GM19395 (cell line): ENCODE results near the gene PIF1.

Experiments
- ATAC-seq: cut with Tn5 transposase; IDR thresholded peaks from one replicate; pipeline ENCODE4 v1.9.1; 2021; ENCODE audit warnings: mild to moderate bottlenecking, moderate library complexity; ENCODE audit not compliant: unreplicated experiment

The PIF1 gene, protein sequence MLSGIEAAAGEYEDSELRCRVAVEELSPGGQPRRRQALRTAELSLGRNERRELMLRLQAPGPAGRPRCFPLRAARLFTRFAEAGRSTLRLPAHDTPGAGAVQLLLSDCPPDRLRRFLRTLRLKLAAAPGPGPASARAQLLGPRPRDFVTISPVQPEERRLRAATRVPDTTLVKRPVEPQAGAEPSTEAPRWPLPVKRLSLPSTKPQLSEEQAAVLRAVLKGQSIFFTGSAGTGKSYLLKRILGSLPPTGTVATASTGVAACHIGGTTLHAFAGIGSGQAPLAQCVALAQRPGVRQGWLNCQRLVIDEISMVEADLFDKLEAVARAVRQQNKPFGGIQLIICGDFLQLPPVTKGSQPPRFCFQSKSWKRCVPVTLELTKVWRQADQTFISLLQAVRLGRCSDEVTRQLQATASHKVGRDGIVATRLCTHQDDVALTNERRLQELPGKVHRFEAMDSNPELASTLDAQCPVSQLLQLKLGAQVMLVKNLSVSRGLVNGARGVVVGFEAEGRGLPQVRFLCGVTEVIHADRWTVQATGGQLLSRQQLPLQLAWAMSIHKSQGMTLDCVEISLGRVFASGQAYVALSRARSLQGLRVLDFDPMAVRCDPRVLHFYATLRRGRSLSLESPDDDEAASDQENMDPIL

GRCh38 chr15:64825431-64826294 is at the start of gene PIF1:
Gene PIF1, minus strand, starts transcription at chr15:64825647. Its CDS starts 1,312 bp downstream, at chr15:64824335.
- ATAC-seq: peak; percentile 88

GRCh38 chr15:64870353-64870752 is 44.9 kb upstream of the PIF1 start:
- no peak for ATAC-seq

GRCh38 chr15:64869501-64869900 is 44.1 kb upstream of the PIF1 start:
- ATAC-seq: no peak

- ATAC-seq: no peak
Measured at GRCh38 chr15:64865998-64866520, 40.6 kb upstream of the PIF1 start.

- no peak for ATAC-seq
Measured at GRCh38 chr15:64865126-64865997, 39.9 kb upstream of the PIF1 start.

DNA sequence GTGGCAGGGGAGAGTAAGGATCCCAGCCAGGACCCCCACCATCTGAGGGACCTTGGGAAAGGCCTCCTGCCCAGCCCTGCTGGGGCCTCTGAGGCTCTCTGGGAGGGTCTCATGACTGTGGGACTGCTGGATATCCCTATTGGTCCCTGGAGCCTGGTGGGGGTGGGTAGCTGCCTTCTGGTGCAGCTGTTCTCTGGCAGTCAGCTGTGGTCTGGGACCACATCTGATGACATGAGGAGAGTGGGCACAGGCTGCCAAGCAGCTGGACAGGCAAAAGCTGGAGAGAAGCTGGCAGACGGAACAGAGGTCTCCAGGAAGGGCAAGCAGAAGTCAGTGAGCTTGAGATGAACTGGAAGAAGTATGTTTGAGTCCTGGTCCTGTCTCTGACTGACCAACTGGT is 38.6 kb upstream of the PIF1 start:
- ATAC-seq: no peak

DNA sequence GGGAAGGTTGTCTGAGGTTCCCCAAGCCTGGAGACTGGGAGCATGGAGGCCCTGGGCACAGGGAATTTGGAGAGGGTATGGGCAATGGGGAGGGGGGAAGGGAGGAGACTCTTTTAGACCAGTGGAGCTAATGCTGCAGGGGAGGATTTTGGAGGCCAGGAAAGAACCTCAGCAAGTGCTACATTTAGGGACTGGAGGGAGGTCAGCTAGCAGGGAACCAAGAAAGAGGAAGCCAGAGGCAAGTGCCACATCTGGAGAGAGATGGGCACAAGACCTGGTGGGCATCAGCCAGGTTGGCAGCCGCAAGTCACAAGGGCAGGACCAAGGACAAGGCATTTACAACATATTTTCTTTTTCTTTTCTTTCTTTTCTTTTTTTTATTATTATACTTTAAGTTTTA is 37.0 kb upstream of the PIF1 start:
- ATAC-seq: no peak

DNA sequence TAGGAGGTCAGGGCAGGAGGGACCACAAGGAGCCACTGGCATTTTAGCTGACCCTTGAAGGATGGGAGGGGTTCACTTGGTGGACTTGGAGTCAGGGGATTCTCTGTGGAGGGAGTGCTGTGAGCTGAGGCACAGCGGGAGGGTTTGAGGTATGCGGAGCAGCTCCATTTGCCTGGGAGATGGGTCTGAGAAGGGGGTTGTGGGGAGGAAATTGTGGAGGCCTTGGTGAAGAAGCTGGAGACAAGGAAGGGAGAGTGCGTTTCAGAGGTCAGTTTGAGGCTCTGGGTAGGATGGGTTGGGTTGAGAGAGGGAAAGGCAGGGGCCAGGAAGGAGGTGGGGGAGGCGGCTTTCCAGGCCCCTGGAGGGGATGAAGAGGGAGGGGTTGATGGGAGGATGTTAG is 36.5 kb upstream of the PIF1 start:
- no peak for ATAC-seq

DNA sequence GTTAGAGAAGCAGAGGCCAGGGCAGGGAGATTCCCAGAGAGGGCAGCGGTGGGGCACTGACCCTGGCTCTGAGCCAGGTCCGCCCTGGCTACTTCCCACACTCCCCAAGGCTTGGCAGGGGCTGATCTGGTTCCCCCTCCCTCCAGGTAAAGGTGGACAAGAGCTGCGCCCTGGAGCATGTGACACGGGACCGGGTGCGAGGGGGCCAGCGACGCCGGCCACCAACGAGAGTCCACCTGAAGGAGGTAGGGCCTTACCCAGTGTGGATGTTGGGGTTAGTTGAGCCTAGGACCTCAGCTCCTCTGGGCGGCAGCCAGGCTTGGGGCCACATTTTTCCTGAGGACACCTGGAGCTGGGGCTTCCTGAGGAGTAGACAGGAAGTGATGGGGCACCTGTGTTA is 35.9 kb upstream of the PIF1 start:
- no peak for ATAC-seq

DNA sequence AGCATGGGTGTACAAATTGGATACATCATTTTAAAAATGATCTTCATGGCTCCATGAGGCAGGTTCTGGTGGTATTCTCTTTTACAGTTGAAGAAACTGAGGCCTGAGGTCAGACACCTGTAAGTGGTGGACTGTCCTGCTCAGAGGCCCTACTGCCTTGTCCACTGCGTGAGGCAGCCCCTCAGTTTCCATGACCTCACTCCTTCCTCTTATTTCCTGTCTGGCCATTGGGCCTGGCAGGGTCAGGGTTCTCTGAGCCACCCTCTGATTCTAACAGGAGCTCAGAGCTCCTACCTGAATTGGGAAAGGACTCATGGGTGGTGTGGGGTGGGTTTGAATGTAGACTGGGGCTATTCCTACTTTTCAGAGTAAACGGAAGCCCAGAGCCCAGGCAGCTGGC is 33.8 kb upstream of the PIF1 start:
- ATAC-seq: no peak

- no peak for ATAC-seq
Measured at GRCh38 chr15:64858021-64858575, 32.7 kb upstream of the PIF1 start.

DNA sequence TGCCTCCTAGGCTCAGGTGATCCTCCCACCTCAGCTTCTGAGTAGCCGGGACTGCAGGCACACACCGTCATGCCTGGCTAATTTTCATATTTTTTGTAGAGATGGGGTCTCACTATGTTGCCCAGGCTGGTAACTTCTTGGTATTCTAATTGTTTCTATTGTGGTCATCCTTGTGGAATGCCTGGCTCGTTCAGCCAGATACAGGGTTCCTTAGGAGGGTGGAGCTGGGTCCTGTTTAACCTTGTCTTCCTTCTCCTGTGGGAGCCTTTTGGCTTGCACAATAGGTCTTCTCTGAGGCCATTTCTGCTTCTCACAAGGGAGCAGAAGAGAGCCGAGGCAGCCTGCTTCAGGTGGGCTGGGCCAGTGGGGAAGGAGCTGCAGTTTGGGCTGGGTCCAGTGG is 32.0 kb upstream of the PIF1 start:
- no peak for ATAC-seq

DNA sequence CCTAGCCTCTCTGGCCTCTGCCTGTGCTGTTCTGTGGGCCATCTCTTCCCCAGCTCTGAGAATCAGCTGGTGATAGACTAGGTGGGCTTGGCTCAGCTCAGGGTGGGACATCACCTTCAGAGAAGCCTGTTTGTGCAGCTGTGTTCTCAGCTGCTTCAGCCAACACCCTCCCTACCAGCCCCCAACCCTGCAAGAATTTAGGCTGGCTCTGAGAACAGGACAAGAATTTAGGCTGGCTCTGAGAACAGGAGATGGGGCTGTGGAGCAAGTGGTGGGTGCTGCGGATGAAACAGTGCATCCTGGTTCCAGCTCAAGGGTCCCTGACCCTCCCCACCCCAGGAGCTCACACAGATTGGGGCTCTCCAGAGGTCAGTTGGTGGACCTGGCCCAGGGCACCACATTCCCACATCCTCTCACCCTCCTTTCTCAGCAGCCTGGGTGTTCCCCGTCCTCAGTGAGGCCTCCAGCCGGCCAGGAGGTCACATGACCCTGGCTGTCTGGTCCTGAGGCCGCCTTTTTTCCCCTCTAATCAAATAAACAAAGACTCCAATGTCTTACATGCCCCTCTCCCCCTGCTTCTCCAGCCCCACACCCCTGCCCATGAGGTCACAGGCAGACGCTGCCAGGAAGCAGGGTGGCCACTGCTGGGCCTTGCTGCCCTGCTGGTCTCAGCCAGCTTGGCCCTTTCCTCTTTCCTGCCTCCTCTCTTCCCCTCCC is 31.1 kb upstream of the PIF1 start:
- ATAC-seq: no peak

DNA sequence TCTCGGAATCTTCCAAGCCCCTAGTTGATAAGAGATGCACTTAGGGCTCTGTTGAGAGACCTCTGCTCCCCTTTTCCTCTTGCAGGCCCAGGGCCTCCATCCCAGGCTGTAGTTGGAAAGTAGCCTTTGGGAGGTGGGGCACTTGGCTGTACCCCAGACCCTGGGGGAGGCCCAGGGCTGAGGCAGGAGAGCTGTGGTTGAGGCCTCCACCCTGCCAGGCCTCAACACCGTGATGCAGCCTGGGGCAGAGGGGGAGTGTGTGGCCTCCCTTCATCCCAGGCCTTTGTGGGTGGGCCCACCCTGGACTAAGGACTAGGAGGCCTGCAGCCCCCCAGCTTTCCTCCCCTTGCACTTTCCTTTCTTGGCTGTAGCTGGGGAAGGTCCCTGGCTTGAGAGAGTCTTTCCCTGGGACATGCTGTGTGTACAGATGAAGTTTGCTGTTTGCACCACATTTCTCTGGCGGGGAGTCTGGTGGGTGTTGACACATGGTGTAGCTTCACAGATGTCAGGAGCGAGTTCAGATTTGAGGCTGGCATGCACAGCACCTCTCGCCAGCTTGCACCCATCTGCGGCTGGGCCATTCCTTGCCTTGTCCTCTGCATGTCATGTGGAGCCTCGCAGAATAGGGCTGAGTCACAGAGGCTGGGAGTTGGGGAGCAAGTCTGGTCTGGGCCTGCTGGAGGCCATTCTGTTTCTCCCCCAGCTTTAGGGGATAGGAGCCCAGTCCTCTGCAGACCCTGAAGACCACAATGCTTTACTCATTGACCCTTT is 29.9 kb upstream of the PIF1 start:
- ATAC-seq: no peak

DNA sequence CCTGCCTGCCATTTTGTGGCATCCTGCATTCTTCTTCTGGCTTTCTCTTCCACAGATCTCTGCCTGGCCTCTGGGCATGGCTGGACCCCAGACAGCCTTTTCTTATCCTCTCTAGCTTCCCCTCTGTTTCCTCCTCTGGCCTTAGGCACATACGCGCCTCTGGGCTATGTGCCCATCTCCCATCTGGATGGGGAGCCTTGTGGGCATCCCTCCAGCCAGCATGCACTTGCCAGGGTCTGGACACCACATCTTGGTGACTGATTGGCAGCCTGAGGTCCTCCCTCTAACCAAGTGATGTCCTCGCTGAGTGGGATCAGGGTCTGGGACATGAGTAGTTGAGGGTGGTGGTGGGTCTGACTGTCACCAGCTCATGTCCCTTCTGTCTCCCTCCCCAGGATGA is 29.1 kb upstream of the PIF1 start:
- no peak for ATAC-seq

DNA sequence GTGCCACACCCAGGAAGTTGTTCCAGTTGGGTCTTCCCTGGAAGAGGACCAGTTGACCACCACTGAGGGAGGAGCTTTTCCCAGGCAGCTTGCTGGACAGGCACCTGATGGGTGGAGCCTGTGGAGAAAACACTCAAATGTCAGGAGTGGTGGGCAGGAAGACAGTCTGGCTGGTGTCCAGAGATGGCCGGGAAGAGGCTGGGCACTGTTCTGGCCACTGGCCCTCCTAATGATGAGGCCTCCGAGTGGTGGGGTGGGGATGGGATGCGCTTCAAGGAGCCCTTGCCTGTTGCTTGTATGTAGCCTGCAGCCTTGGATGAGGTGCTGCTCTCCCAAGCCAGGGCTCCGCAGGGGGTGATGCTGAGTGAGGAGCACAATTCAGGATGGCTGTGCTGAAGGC is 28.6 kb upstream of the PIF1 start:
- no peak for ATAC-seq

DNA sequence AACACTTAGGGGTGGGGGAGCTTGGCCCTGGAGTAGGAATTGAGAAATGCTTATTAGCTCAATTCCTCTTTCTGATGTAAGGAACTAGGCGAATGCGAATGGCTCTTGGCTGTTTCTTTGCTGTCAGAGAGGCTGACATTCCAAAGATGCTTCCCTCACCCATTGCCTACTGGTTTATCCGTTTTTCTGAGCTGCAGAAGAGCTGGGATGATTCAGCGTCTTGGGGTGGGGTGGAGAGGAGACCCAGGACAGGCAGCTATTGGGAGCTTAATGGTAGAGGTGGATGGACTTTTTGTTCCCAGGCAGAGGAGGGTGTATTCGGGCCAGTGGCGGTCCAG is 26.0 kb upstream of the PIF1 start:
- no peak for ATAC-seq

DNA sequence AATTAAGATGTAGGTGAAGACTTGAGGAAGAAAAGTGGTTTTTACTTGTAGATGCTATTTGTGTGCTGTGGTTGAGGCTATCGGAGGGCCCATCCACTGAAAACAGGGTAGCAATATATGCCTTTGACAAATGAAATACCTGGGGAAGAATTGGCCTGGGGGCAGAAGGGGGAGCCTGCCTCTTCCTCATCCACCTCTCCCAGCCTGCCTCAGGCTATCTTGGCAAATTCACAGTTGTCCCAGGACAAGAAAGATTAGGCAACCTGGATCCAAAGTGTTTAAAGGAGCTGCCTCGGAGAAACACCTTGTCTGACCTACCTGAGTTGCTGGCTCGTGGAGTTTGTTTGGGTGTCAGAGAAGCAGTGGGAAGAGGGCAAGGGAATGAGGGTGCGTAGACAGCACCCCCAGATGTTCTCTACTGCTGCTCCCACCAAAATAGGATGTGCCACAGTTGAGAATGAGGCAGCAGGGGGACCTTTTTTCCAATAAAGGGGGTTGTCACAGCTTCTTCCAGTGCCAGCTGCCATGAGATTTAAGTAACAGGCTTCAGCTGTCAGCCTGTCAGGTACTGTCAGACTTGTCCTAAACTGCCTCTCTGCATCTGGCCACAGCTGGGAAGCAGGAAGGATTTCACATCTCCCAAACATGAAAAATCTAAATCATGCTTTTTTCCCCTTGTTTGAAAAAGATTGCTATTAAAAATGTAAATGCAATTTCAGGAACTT is 25.5 kb upstream of the PIF1 start:
- no peak for ATAC-seq
